GM12878 (cell line): Measurements from ENCODE around the gene APBA1. TPM values are rescaled to one million over a fixed set of nuclear protein-coding genes. Genes with fewer than 3 reads are reported as not detected.

Experiments
- ATAC-seq: fragments of 200-7000 bp; cut with Tn5 transposase; 3 replicates; pipeline ENCODE4 v1.9.1; 2020; ENCODE audit warnings: mild to moderate bottlenecking, moderate library complexity
- BruUV-seq: library from RNA; stranded (reverse); fragments of 400-500 nt; replicated peaks from 2 replicates; lab custom pipeline; 2021; lab: Mats Ljungman, UMichigan
- CTCF ChIA-PET: fragments of 300-600 bp; sonication (Branson Sonifier 250); formaldehyde crosslinking; extraction: SDS; loops from one replicate; lab custom pipeline; 2021; ENCODE audit warnings: inconsistent platforms; lab: Yijun Ruan, JAX
- POLR2A ChIA-PET: fragments of 350-600 bp; formaldehyde crosslinking; extraction: SDS; loops from one replicate; lab custom pipeline; 2021; ENCODE audit warnings: inconsistent platforms; lab: Charles Lee
- RAD21 ChIA-PET: fragments of 300-600 bp; sonication (Branson Sonifier 250); formaldehyde crosslinking; loops from one replicate; lab custom pipeline; 2023; ENCODE audit warnings: antibody characterized with exemption; ENCODE audit not compliant: unreplicated experiment; lab: Charles Lee
- SMC1A ChIA-PET: fragments of 300-600 bp; sonication (Branson Sonifier 250); formaldehyde crosslinking; loops from one replicate; lab custom pipeline; 2023; ENCODE audit not compliant: unreplicated experiment, uncharacterized antibody; lab: Charles Lee
- DNase-seq: peaks from one replicate; pipeline ENCODE4 v3.0.0-alpha.2; 2011; ENCODE audit warnings: low read depth, low spot score
- FAIRE-seq: peaks from 3 replicates; lab custom pipeline; 2011; peaks lifted over from hg19 to GRCh38; lab: Jason Lieb, UNC
- H2AFZ ChIP-seq: 2 replicates; pipeline ENCODE4 v1.6.0; 2011; ENCODE audit warnings: low read depth, low read length, control low read depth; ENCODE audit not compliant: control insufficient read depth
- H3K27ac ChIP-seq: 2 replicates; pipeline ENCODE4 v1.5.1; 2011; ENCODE audit warnings: control low read depth; ENCODE audit not compliant: control insufficient read depth, insufficient read depth
- H3K27me3 ChIP-seq, 2 experiments: replicated peaks in 1 of 2; 2 replicates each; pipeline versions ENCODE4 v1.6.0 to v1.6.1; 2011; ENCODE audit warnings: low read length in 1 of 2; ENCODE audit not compliant: control insufficient read depth in 2 of 2, insufficient read depth in 2 of 2
- H3K36me3 ChIP-seq, 2 experiments: 2 replicates each; pipeline ENCODE4 v1.5.1; 2011; ENCODE audit warnings: low read length in 1 of 2; ENCODE audit not compliant: control insufficient read depth in 2 of 2, insufficient read depth in 2 of 2
- H3K4me1 ChIP-seq: 2 replicates; pipeline ENCODE4 v1.6.1; 2011; ENCODE audit warnings: mild to moderate bottlenecking, low read length, moderate library complexity, mixed read lengths; ENCODE audit not compliant: control insufficient read depth, insufficient read depth
- H3K4me2 ChIP-seq: 2 replicates; pipeline ENCODE4 v1.6.0; 2011; ENCODE audit warnings: control low read depth; ENCODE audit not compliant: control insufficient read depth, insufficient read depth
- H3K4me3 ChIP-seq: fragments of 200-600 bp; sonication (generic); 2 replicates; pipeline ENCODE4 v1.5.1; 2016
- H3K79me2 ChIP-seq: 2 replicates; pipeline ENCODE4 v1.6.0; 2011; ENCODE audit warnings: low read length; ENCODE audit not compliant: control insufficient read depth, insufficient read depth
- H3K9ac ChIP-seq: 2 replicates; pipeline ENCODE4 v1.8.0; 2011; ENCODE audit warnings: low read length, control low read depth, mixed read lengths; ENCODE audit not compliant: control insufficient read depth, insufficient read depth
- H3K9me3 ChIP-seq: replicated peaks from 3 replicates; pipeline ENCODE4 v1.5.1; 2011; ENCODE audit warnings: mild to moderate bottlenecking, low read length; ENCODE audit not compliant: control insufficient read depth, insufficient read depth
- H4K20me1 ChIP-seq: 2 replicates; pipeline ENCODE4 v1.6.0; 2011; ENCODE audit not compliant: control insufficient read depth, insufficient read depth
- HCFC1 ChIP-seq: fragments of 150-350 bp; IDR thresholded peaks from 2 replicates; pipeline ENCODE4 v1.6.1; 2014; ENCODE audit warnings: low read length
- HDAC2 ChIP-seq: fragments of 200-600 bp; sonication (generic); IDR thresholded peaks from 2 replicates; pipeline ENCODE4 v1.6.1; 2017
- KLF5 ChIP-seq: fragments of 450-650 bp; IDR thresholded peaks from 2 replicates; pipeline ENCODE4 v1.6.1; 2014; ENCODE audit warnings: mild to moderate bottlenecking; ENCODE audit not compliant: partially characterized antibody
- MYC ChIP-seq: IDR thresholded peaks from 2 replicates; pipeline ENCODE4 v1.6.1; 2011; ENCODE audit warnings: mild to moderate bottlenecking, low read length, moderate library complexity, inconsistent platforms; ENCODE audit not compliant: insufficient read depth, insufficient replicate concordance, insufficient read length, severe bottlenecking
- NFXL1 ChIP-seq: fragments of 450-650 bp; IDR thresholded peaks from 2 replicates; pipeline ENCODE4 v1.6.1; 2017; ENCODE audit warnings: antibody characterized with exemption, mild to moderate bottlenecking, borderline replicate concordance
- TAF1 ChIP-seq: IDR thresholded peaks from 2 replicates; pipeline ENCODE4 v1.6.1; 2011; ENCODE audit warnings: mild to moderate bottlenecking, low read depth, low read length, borderline replicate concordance
- TBL1XR1 ChIP-seq: IDR thresholded peaks from 2 replicates; pipeline ENCODE4 v1.6.1; 2012; ENCODE audit warnings: low read depth, low read length, improper control_type of control experiment
- WGBS: methylation state at CpG from one replicate; pipeline ENCODE4 v1.1.6; 2016; ENCODE audit warnings: low lambda C conversion rate; ENCODE audit not compliant: insufficient replicate concordance, insufficient coverage; ENCODE audit errors: missing lambda C conversion rate; 5-methylcytosine and 5-hydroxymethylcytosine counted together
- in situ Hi-C: fragments of 300-500 bp; cut with MboI; formaldehyde crosslinking; loops from 9 replicates; pipeline ENCODE4 v1.14.3; 2018; ENCODE audit warnings: mixed read lengths
- intact Hi-C: fragments of 100-400 bp; cut with micrococcal nuclease; formaldehyde crosslinking; loops from one replicate; pipeline ENCODE4 v1.14.2; 2022; ENCODE audit not compliant: unreplicated experiment
- polyA plus RNA-seq, 11 experiments: library from polyadenylated mRNA; depleted of rRNA in 4 of 11; unstranded in 6 of 11; stranded (reverse) in 5 of 11; fragments of >200 nt; fragmentation: Nextera tagmentation in 4 of 11; fragmentation: Illumina TruSeq in 1 of 11; extraction: Ambion mirVana in 4 of 11; extraction: Trizol in 1 of 11; gene quantifications; 1 replicate in 1 of 11; 2 replicates in 10 of 11; pipeline versions ENCODE4 v1.2.1 to v1.2.3, GENCODE V29; 2011 to 2016; ENCODE audit warnings: inconsistent platforms in 2 of 11, missing spikeins in 2 of 11, low read depth in 1 of 11
- total RNA-seq, 4 experiments: library from RNA; depleted of rRNA in 3 of 4; stranded (reverse); fragments of >200 nt in 3 of 4; fragmentation: Illumina TruSeq in 1 of 4; extraction: Trizol in 1 of 4; gene quantifications; 2 replicates each; pipeline versions ENCODE4 v1.2.1 to v1.2.3, GENCODE V29; 2013 to 2021
- TF ChIP-seq, protein P1 (sequence below): fragments of 450-650 bp; conservative IDR thresholded peaks from 2 replicates; pipeline ENCODE4 v1.6.1; 2017; ENCODE audit warnings: mild to moderate bottlenecking, moderate library complexity

Gene APBA1
- total and polyA plus RNA-seq, 10 of the 15 experiments (the other 5 are each of a cell fraction or from before 2014, with no cell fraction given): 0.01 to 1.3 (median 0.05) TPM; not detected in 7

GRCh38 chr9:69622676-69623075 lies 49.5 kb downstream of the APBA1 start (continued):
- no peak for TF ChIP-seq NFXL1

GRCh38 chr9:69621730-69622460 lies 50.3 kb downstream of the APBA1 start:
- DNase-seq: no peak
- Histone ChIP-seq H3K9ac (no peak overlapping the region), H3K4me1 (no peaks in the 10 kb centered on the region), H3K27me3 (no peaks in the 10 kb centered on the region), H3K27ac (no peak overlapping the region), H3K36me3 (no peaks in the 10 kb centered on the region), H4K20me1 (no peaks in the 10 kb centered on the region), H2AFZ (no peak overlapping the region), H3K4me3 (no peak overlapping the region), H3K9me3 (no peaks in the 10 kb centered on the region), H3K4me2 (no peak overlapping the region), H3K79me2 (no peaks in the 10 kb centered on the region)
- WGBS: 2% methylated on average over 3 of the region's 3 CpGs
- no peak for ATAC-seq
- in situ Hi-C loops (no loop called here), intact Hi-C loops (no loop called here)
- BruUV-seq: no TSS peak
- CTCF ChIA-PET: no interaction called here
- POLR2A ChIA-PET: no interaction called here
- RAD21 ChIA-PET: no interaction called here
- no peak for TF ChIP-seq MYC
- no peak for TF ChIP-seq TAF1
- TF ChIP-seq, protein P1, sequence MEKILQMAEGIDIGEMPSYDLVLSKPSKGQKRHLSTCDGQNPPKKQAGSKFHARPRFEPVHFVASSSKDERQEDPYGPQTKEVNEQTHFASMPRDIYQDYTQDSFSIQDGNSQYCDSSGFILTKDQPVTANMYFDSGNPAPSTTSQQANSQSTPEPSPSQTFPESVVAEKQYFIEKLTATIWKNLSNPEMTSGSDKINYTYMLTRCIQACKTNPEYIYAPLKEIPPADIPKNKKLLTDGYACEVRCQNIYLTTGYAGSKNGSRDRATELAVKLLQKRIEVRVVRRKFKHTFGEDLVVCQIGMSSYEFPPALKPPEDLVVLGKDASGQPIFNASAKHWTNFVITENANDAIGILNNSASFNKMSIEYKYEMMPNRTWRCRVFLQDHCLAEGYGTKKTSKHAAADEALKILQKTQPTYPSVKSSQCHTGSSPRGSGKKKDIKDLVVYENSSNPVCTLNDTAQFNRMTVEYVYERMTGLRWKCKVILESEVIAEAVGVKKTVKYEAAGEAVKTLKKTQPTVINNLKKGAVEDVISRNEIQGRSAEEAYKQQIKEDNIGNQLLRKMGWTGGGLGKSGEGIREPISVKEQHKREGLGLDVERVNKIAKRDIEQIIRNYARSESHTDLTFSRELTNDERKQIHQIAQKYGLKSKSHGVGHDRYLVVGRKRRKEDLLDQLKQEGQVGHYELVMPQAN: no peak
- TF ChIP-seq KLF5: no peak
- no peak for TF ChIP-seq TBL1XR1
- TF ChIP-seq HDAC2: no peak
- no peak for TF ChIP-seq HCFC1
- no peak for FAIRE-seq
- SMC1A ChIA-PET: no interaction called here
